NT2/D1 (cell line): ENCODE results near the gene AVL9.

Experiments used
- SUZ12 ChIP-seq: IDR thresholded peaks from 2 replicates; pipeline ENCODE4 v1.6.1; 2011; ENCODE audit not compliant: insufficient read length, insufficient read depth; ENCODE audit errors: extremely low read depth
- YY1 ChIP-seq: IDR thresholded peaks from 2 replicates; pipeline ENCODE4 v1.6.1; 2011; ENCODE audit not compliant: insufficient read length, insufficient read depth
- ZNF274 ChIP-seq: IDR thresholded peaks from 2 replicates; pipeline ENCODE4 v1.6.1; 2011; ENCODE audit warnings: mild to moderate bottlenecking, low read depth, low read length

DNA sequence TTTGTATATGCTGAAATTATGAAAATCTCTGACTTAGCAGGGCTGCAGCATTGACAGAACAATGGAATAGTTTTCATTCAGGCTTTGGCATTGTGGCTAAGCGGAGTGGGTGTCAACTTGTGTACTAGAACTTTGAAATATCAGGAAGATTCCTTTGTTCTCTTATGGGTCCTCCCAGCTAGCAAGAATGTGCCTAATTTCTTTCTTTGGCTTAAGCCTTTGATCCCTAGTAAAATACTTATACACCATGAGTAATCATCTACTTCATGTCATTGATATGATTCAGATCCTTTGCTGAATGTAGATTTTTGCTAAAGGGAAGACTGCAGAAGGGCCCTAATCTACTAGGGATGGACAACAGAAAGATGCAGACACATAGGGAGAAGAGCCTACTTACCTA lies 6.2 kb downstream of the AVL9 start:
- TF ChIP-seq YY1 (no peak), ZNF274 (no peak), SUZ12 (no peak)
